Heart left ventricle (tissue), 13 donors: ENCODE measurements around the gene UNC5C.

Source experiments
- CTCF ChIP-seq, 12 donors: fragments of 200-600 bp; sonication (generic) in 4 of 12; IDR thresholded peaks; one replicate each; pipeline versions ENCODE4 v1.5.0 to v1.8.0; 2018 to 2022; ENCODE audit warnings: antibody characterized with exemption in 12 of 12, mild to moderate bottlenecking in 5 of 12
- POLR2A ChIP-seq, 2 donors: fragments of 450-650 bp; IDR thresholded peaks; one replicate each; pipeline ENCODE4 v1.6.1; 2017; ENCODE audit warnings: antibody characterized with exemption in 2 of 2, mild to moderate bottlenecking in 2 of 2, moderate library complexity in 2 of 2
- donor health status: ischemic (EF 13 %, LVEDD 7.1; RV severe dilation, severe dysfunction).
- donor health status: DM: no; HTN: yes; CAD: no.
- donor health status: DM: no; HTN: no; CAD: no.
- donor health status: ischemic (EF 25% LVEDD 6.9; RV normal size, moderate dysfunction).
- donor health status: ischemic (EF 25% LVEDD 5.7; RV mildly dilated, moderate dysfunction).
- donor health status: ischemic (EF 35%, LVEDD 5.7; RV mildly dilated, moderate dysfunction).
- donor health status: nonischemic (EF 11% LVEDD 7.7; RV severe dilation, severe dysfunction).
- donor health status: DM: yes; HTN: yes; CAD: no.
- donor health status: PGD.
- donor health status: ischemic (EF 29% LVEDD 5.4; RV normal size, mild dysfunction).
- donor health status: nonischemic (EF 23%, LVEDD 6.1; RV moderate dilation, normal function).

DNA sequence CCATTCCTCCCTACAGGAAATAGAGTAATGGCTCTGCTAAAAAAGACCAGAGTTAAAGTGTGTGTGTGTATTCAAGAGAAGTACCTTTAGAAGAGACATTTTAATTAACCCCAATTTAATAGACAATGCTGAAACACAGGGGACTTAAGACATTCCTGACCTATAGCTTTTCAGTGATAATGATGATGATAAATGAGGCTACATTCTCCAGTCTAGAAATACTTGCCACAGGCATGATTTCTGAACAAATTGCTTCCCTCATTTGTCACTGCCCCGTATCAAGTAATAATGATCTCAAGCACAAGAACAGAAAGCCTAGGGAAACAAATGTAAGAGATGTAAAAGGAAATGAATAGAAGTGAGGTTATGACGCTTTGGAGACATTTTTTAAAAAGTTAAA lies 117.1 kb downstream of the UNC5C start:
- TF ChIP-seq CTCF (IDR thresholded peaks at IDR 0.05), result no peak
- TF ChIP-seq POLR2A (IDR thresholded peaks at IDR 0.05), result no peak
